Gastroesophageal sphincter (tissue), 4 donors: Measurements from ENCODE around the gene SNX1. TPM values are rescaled to one million over a fixed set of nuclear protein-coding genes. Genes with fewer than 3 reads are reported as not detected.

Experiments used
- ATAC-seq: fragments of 150-250 bp; one replicate; pipeline ENCODE4 v1.9.1; 2016; ENCODE audit warnings: mild to moderate bottlenecking, moderate library complexity
- H3K27ac ChIP-seq, 4 donors: fragments of 200-600 bp; sonication (generic) in 3 of 4; 1 replicate in 3 of 4; 2 replicates in 1 of 4; pipeline ENCODE4 v1.5.1; 2016 to 2019
- H3K27me3 ChIP-seq: fragments of 200-600 bp; sonication (generic); one replicate; pipeline ENCODE4 v1.5.1; 2019
- H3K36me3 ChIP-seq, 2 donors: fragments of 200-600 bp; sonication (generic); one replicate each; pipeline ENCODE4 v1.5.1; 2019; ENCODE audit warnings: control low read depth in 1 of 2
- H3K4me1 ChIP-seq, 3 donors: fragments of 200-600 bp; sonication (generic); 1 replicate in 2 of 3; 2 replicates in 1 of 3; pipeline ENCODE4 v1.5.1; 2016 to 2019; ENCODE audit warnings: control low read depth in 2 of 3
- H3K4me3 ChIP-seq, 2 donors: fragments of 200-600 bp; sonication (generic); one replicate each; pipeline ENCODE4 v1.5.1; 2019; ENCODE audit warnings: mild to moderate bottlenecking in 1 of 2, moderate library complexity in 1 of 2
- H3K9me3 ChIP-seq, 3 donors: fragments of 200-600 bp; sonication (generic); one replicate each; pipeline ENCODE4 v1.5.1; 2017 to 2019; ENCODE audit warnings: control low read depth in 2 of 3
- CTCF ChIP-seq, 4 experiments: fragments of 200-600 bp in 2 of 4; fragments of 450-650 bp in 2 of 4; sonication (generic) in 1 of 4; IDR thresholded peaks; one replicate each; pipeline ENCODE4 v1.5.1; 2017 to 2019; ENCODE audit warnings: antibody characterized with exemption in 4 of 4, mild to moderate bottlenecking in 2 of 4, moderate library complexity in 2 of 4
- EP300 ChIP-seq: sonication (generic); formaldehyde crosslinking; IDR thresholded peaks from one replicate; pipeline ENCODE4 v1.6.1; 2017; ENCODE audit warnings: antibody characterized with exemption, mild to moderate bottlenecking
- POLR2A ChIP-seq, 2 donors: fragments of 450-650 bp; IDR thresholded peaks; one replicate each; pipeline ENCODE4 v1.6.1; 2017; ENCODE audit warnings: antibody characterized with exemption in 2 of 2, mild to moderate bottlenecking in 2 of 2, moderate library complexity in 1 of 2
- POLR2AphosphoS5 ChIP-seq: sonication (generic); formaldehyde crosslinking; IDR thresholded peaks from one replicate; pipeline ENCODE4 v1.6.1; 2017; ENCODE audit warnings: antibody characterized with exemption
- WGBS, 2 donors: methylation state at CpG; one replicate each; pipeline ENCODE4 v1.1.5; 2018; ENCODE audit warnings: low coverage in 1 of 2; 5-methylcytosine and 5-hydroxymethylcytosine counted together
- total RNA-seq, 4 donors: library from RNA; depleted of rRNA; stranded (reverse); fragments of >200 nt; gene quantifications; one replicate each; pipeline ENCODE4 v1.1.0, GENCODE V29; 2016

The SNX1 gene
- total RNA-seq, 4 donors from 2014 or later, result 67.9 to 103 (median 87.8) TPM

DNA sequence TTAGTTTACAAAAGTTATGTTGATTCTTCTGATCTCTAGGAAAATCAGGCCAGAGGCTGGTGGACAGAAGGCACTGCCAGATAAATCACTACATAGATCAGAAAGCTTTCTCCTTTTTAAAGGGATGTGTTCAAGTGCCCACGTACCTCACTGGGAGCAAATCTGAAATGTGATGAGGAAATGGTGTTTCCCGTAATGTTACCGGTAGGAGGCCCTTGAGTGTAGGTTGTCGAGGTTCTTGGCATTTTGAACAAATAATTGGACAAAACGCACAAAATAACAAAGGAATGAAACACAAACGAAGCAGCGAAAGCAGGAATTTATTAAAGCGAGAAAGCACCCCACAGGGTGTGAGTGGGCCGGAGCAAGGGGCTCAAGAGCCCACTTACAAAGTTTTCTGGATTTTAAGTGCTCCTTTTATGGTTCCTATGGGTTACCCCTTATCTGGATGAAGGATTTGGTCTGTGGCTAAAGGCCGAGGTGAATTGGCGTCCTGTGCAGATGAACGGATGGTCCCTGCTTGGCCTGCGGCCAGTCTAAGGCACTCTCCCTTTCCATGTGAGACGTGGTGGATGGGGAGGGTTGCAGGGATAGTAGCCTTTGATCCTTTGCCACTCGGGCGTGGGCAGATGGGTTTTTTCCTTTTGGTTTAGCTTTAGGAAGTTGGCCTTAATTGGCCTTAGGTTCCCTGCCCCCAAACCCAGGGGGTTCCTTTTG lies 1.0 kb downstream of the SNX1 start:
- H3K27me3 ChIP-seq, result no peaks in the 10 kb centered on the region
- H3K4me3 ChIP-seq, result peak overlapping the region; percentile 78 to 92
- peaks cover 2 to 85% (median 36%) of the 10 kb centered on the region in 3 donors for H3K4me1 ChIP-seq
- H3K9me3 ChIP-seq, result no peaks in the 10 kb centered on the region
- no peak for TF ChIP-seq POLR2AphosphoS5
- TF ChIP-seq EP300, result no peak
- no peak for TF ChIP-seq CTCF (IDR thresholded peaks at IDR 0.05)
- no peak for TF ChIP-seq POLR2A (IDR thresholded peaks at IDR 0.05)
- WGBS, 2 donors, result 3 to 6% methylated on average over 12 to 15 of the region's 16 CpGs
- no peaks in the 10 kb centered on the region for H3K36me3 ChIP-seq
- H3K27ac ChIP-seq, result peak overlapping the region in 3 of 4 donors; percentile 87 to 94 (median 88)
- ATAC-seq, result no peak

- TF ChIP-seq CTCF (IDR thresholded peaks at IDR 0.05), result no peak
- no peak for TF ChIP-seq POLR2AphosphoS5
- TF ChIP-seq EP300, result no peak
- TF ChIP-seq POLR2A (IDR thresholded peaks at IDR 0.05), result no peak
- no peak for ATAC-seq
- Histone ChIP-seq H3K4me3 (no peak overlapping the region), H3K27me3 (no peaks in the 10 kb centered on the region), H3K36me3 (no peaks in the 10 kb centered on the region), H3K9me3 (no peaks in the 10 kb centered on the region), H3K27ac (peak overlapping the region in 2 of 4 donors; percentile 9 to 29), H3K4me1 (peaks cover 2 to 71% (median 35%) of the 10 kb centered on the region in 3 donors)
- WGBS, 2 donors, result 76 to 85% methylated on average over 2 of the region's 2 CpGs
Observed at GRCh38 chr15:64099379-64099778, 3.6 kb downstream of the SNX1 start.

GRCh38 chr15:64100958-64101357 lies 5.2 kb downstream of the SNX1 start:
- Histone ChIP-seq H3K27ac (peak overlapping the region in 1 of 4 donors; percentile 24), H3K4me1 (peaks cover 6 to 74% (median 27%) of the 10 kb centered on the region in 3 donors), H3K4me3 (no peak overlapping the region), H3K27me3 (no peaks in the 10 kb centered on the region), H3K36me3 (no peaks in the 10 kb centered on the region), H3K9me3 (no peaks in the 10 kb centered on the region)
- ATAC-seq, result peak; percentile 5
- 80 to 83% methylated on average over 1 to 2 of the region's 2 CpGs for WGBS, 2 donors
- TF ChIP-seq POLR2A (IDR thresholded peaks at IDR 0.05) (no peak), EP300 (no peak)

DNA sequence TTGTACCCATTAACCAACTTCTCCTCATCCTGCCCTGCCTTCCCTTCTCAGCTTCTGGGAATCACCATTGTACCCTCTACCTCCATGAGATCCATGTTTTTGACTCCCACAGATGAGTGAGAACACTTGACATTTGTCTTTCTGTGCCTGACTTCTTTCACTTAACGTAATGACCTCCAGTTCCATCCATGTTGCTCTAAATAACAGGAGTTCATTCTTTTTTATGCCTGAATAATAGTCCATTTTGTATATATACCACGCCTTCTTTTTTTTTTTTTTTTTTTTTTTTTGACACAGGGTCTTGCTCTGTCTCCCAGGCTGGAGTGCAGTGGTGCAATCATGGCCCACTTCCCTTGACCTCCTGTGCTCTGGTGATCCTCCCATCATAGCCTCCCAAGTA lies 6.7 kb downstream of the SNX1 start:
- H3K36me3 ChIP-seq, result no peaks in the 10 kb centered on the region
- H3K4me3 ChIP-seq, result no peak overlapping the region
- WGBS, 2 donors, result 91 to 100% methylated on average over 2 of the region's 2 CpGs
- ATAC-seq, result no peak
- H3K9me3 ChIP-seq, result no peaks in the 10 kb centered on the region
- H3K4me1 ChIP-seq, result peaks cover 6 to 76% (median 19%) of the 10 kb centered on the region in 3 donors
- H3K27ac ChIP-seq, result no peak overlapping the region
- TF ChIP-seq EP300 (no peak), POLR2AphosphoS5 (no peak), CTCF (IDR thresholded peaks at IDR 0.05) (no peak), POLR2A (IDR thresholded peaks at IDR 0.05) (no peak)
- no peaks in the 10 kb centered on the region for H3K27me3 ChIP-seq

GRCh38 chr15:64105113-64105704 lies 9.4 kb downstream of the SNX1 start:
- H3K27ac ChIP-seq, result peak overlapping the region in 3 of 4 donors; percentile 27 to 50 (median 33)
- H3K4me3 ChIP-seq, result no peak overlapping the region
- no peaks in the 10 kb centered on the region for H3K36me3 ChIP-seq
- H3K9me3 ChIP-seq, result no peaks in the 10 kb centered on the region
- WGBS, 2 donors, result 47 to 61% methylated on average over 7 to 8 of the region's 9 CpGs
- peak; percentile 78 for ATAC-seq
- no peak for TF ChIP-seq EP300
- TF ChIP-seq POLR2A (IDR thresholded peaks at IDR 0.05), result no peak
- no peak for TF ChIP-seq CTCF (IDR thresholded peaks at IDR 0.05)
- TF ChIP-seq POLR2AphosphoS5, result peak; percentile 71
- no peaks in the 10 kb centered on the region for H3K27me3 ChIP-seq
- peaks cover 4 to 65% (median 6%) of the 10 kb centered on the region in 3 donors for H3K4me1 ChIP-seq
